GM23338 (cell line): Measurements from ENCODE around the gene BLTP2.

Experiments used
- CREB1 ChIP-seq: fragments of 250-450 bp; sonication (Bioruptor Pico); IDR thresholded peaks from 2 replicates; pipeline ENCODE4 v1.5.0; 2020; ENCODE audit warnings: low read depth, mild to moderate bottlenecking, moderate library complexity
- EZH2 ChIP-seq: fragments of 200-600 bp; sonication (generic); IDR thresholded peaks from one replicate; pipeline ENCODE4 v1.8.0; 2017; ENCODE audit warnings: antibody characterized with exemption, mild to moderate bottlenecking, low read depth; ENCODE audit not compliant: unreplicated experiment
- EZH2phosphoT487 ChIP-seq: fragments of 200-600 bp; sonication (generic); IDR thresholded peaks from one replicate; pipeline ENCODE4 v1.8.1; 2018; ENCODE audit warnings: antibody characterized with exemption; ENCODE audit not compliant: unreplicated experiment
- JUNB ChIP-seq: IDR thresholded peaks from one replicate; pipeline ENCODE4 v1.6.1; 2016; ENCODE audit warnings: antibody characterized with exemption; ENCODE audit not compliant: unreplicated experiment
- POLR2AphosphoS5 ChIP-seq: IDR thresholded peaks from 2 replicates; pipeline ENCODE4 v1.6.1; 2016; ENCODE audit warnings: antibody characterized with exemption, low read depth
- REST ChIP-seq: IDR thresholded peaks from one replicate; pipeline ENCODE4 v1.6.1; 2018; ENCODE audit warnings: antibody characterized with exemption; ENCODE audit not compliant: unreplicated experiment
- STAT1 ChIP-seq: IDR thresholded peaks from one replicate; pipeline ENCODE4 v1.6.1; 2016; ENCODE audit warnings: antibody characterized with exemption; ENCODE audit not compliant: unreplicated experiment
- ZNF462 ChIP-seq: fragments of 250-450 bp; sonication (Bioruptor Pico); IDR thresholded peaks from 2 replicates; pipeline ENCODE4 v1.5.0; 2020; ENCODE audit warnings: mild to moderate bottlenecking, moderate library complexity
- TF ChIP-seq, protein P1 (sequence below), 2 experiments: fragments of 200-600 bp in 1 of 2; sonication (generic) in 1 of 2; conservative IDR thresholded peaks; 2 replicates each; pipeline versions ENCODE4 v1.5.1 to v1.6.1; 2016 to 2017; ENCODE audit warnings: antibody characterized with exemption in 2 of 2, low read depth in 2 of 2, mild to moderate bottlenecking in 2 of 2, moderate library complexity in 1 of 2

DNA sequence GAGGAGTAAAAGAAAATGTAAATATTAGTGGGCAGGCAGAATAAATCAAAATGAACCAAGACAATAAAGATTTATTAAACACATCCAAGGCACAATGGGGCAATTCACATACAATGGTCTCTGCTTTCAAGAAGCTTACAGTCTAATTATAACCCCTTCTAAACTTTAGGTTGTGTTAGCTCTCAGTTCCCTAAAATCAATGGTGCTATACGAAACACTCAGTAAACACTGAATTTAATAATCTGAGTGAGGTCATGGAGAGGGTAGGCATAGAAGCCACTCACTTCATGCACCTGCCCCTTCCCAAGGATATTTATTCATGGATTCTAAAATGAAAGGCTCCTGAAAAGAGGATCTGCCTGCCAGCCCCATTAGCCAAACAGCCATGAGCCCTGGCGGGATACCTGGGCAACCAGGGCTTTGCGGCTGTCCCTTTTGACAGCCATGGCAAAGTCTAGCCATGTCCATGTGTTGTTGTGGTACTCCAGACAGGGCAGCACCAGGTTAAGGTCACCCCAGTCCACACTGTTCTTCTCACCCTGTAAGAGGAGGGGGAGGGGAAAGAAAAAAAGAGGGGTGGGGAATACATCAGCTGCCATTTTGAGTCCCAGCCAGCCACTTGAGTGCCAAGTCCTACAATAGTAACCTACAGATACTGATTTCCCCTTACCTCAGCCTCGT lies 29.6 kb downstream of the BLTP2 start:
- TF ChIP-seq, protein P1, sequence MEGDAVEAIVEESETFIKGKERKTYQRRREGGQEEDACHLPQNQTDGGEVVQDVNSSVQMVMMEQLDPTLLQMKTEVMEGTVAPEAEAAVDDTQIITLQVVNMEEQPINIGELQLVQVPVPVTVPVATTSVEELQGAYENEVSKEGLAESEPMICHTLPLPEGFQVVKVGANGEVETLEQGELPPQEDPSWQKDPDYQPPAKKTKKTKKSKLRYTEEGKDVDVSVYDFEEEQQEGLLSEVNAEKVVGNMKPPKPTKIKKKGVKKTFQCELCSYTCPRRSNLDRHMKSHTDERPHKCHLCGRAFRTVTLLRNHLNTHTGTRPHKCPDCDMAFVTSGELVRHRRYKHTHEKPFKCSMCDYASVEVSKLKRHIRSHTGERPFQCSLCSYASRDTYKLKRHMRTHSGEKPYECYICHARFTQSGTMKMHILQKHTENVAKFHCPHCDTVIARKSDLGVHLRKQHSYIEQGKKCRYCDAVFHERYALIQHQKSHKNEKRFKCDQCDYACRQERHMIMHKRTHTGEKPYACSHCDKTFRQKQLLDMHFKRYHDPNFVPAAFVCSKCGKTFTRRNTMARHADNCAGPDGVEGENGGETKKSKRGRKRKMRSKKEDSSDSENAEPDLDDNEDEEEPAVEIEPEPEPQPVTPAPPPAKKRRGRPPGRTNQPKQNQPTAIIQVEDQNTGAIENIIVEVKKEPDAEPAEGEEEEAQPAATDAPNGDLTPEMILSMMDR (conservative IDR thresholded peaks at IDR 0.05; ENCODE audit: low read depth in 2 of 2), result no peak
- TF ChIP-seq REST (no peak), POLR2AphosphoS5 (no peak), EZH2 (no peak), EZH2phosphoT487 (no peak), JUNB (no peak), ZNF462 (CRISPR knock-in tag) (no peak), STAT1 (no peak), CREB1 (CRISPR knock-in tag) (no peak)
